ENCODE results near the gene PTP4A2.

GRCh38 chr1:31920956-31921355 lies 17.2 kb downstream of the PTP4A2 start:
- TF ChIP-seq EZH2phosphoT487 (IDR thresholded peaks at IDR 0.05; ENCODE audit: borderline replicate concordance, low read depth), result no peak
- no peak for TF ChIP-seq MAX (IDR thresholded peaks at IDR 0.05; ENCODE audit: low read depth)
- TF ChIP-seq CTCF (IDR thresholded peaks at IDR 0.05), result no peak
- TF ChIP-seq JUND (IDR thresholded peaks at IDR 0.05), result no peak
- TF ChIP-seq SIN3A (IDR thresholded peaks at IDR 0.05; ENCODE audit: borderline replicate concordance, low read depth, low read length), result no peak
- no peak for TF ChIP-seq EP300 (IDR thresholded peaks at IDR 0.05; ENCODE audit: borderline replicate concordance in 1 of 2, low read depth in 1 of 2, low read length in 1 of 2)
- TF ChIP-seq TAF1 (IDR thresholded peaks at IDR 0.05; ENCODE audit: borderline replicate concordance, low read depth, low read length), result no peak

All from SK-N-SH (cell line).